ENCODE measurements around the gene TET2.

The TET2 gene

GRCh38 chr4:105137121-105137875 is 9.4 kb upstream of the TET2 start:
- H3K27ac ChIP-seq = no peak overlapping the region
- CTCF ChIA-PET = no interaction called here
- POLR2A ChIA-PET (ENCODE audit: low non-redundant PET) = no interaction called here
- no peak for DNase-seq (ENCODE audit: low spot score)
- no peak for TF ChIP-seq CTCF (conservative IDR thresholded peaks at IDR 0.05; ENCODE audit: low read depth)

GRCh38 chr4:105139646-105140045 is 7.0 kb upstream of the TET2 start:
- DNase-seq (ENCODE audit: low spot score) = no peak

GRCh38 chr4:105140684-105141490 is 5.8 kb upstream of the TET2 start:
- peak; percentile 17 for DNase-seq (ENCODE audit: low spot score)
- ChIA-PET CTCF (interaction anchor here (0.6 to 1.1 kb wide), 3 partner anchors 14 to 1127 kb away, joined by 3 read pairs; no protein-coding TSS in a partner anchor), POLR2A (ENCODE audit: low non-redundant PET) (no interaction called here)
- peak; percentile 38 for TF ChIP-seq CTCF (conservative IDR thresholded peaks at IDR 0.05; ENCODE audit: low read depth)
- no peak overlapping the region for H3K27ac ChIP-seq

More at GRCh38 chr4:105139646-105140045, 7.0 kb upstream of the TET2 start:
- POLR2A ChIA-PET (ENCODE audit: low non-redundant PET) = no interaction called here
- CTCF ChIA-PET = interaction anchor here (0.6 to 1.1 kb wide), 5 partner anchors 12 to 338 kb away, joined by 3 to 4 read pairs (median 4); no protein-coding TSS in a partner anchor
- no peak for TF ChIP-seq CTCF (conservative IDR thresholded peaks at IDR 0.05; ENCODE audit: low read depth)
- H3K27ac ChIP-seq = no peak overlapping the region

- H3K27ac ChIP-seq = peak overlapping the region; percentile 76
- ChIA-PET CTCF (no interaction called here), POLR2A (ENCODE audit: low non-redundant PET) (no interaction called here)
- no peak for TF ChIP-seq CTCF (conservative IDR thresholded peaks at IDR 0.05; ENCODE audit: low read depth)
- DNase-seq (ENCODE audit: low spot score) = peak; percentile 22
Observed at GRCh38 chr4:105145156-105145902, 1.3 kb upstream of the TET2 start.

GRCh38 chr4:105145903-105146275 is 787 bp upstream of the TET2 start:
- TF ChIP-seq CTCF (conservative IDR thresholded peaks at IDR 0.05; ENCODE audit: low read depth) = no peak
- CTCF ChIA-PET = interaction anchor here (0.9 kb wide), 1 partner anchor 402 kb away, joined by 3 read pairs; no protein-coding TSS in a partner anchor
- POLR2A ChIA-PET (ENCODE audit: low non-redundant PET) = interaction anchor here (0.6 kb wide), 1 partner anchor 54 kb away, joined by 3 read pairs; no protein-coding TSS in a partner anchor
- peak overlapping the region; percentile 76 for H3K27ac ChIP-seq
- DNase-seq (ENCODE audit: low spot score) = no peak

GRCh38 chr4:105147016-105147552 is 408 bp downstream of the TET2 start:
- H3K27ac ChIP-seq = peak overlapping the region; percentile 76
- ChIA-PET CTCF (interaction anchor here (0.6 to 0.9 kb wide), 2 partner anchors 403 to 423 kb away, joined by 3 read pairs; no protein-coding TSS in a partner anchor), POLR2A (ENCODE audit: low non-redundant PET) (no interaction called here)
- no peak for TF ChIP-seq CTCF (conservative IDR thresholded peaks at IDR 0.05; ENCODE audit: low read depth)
- DNase-seq (ENCODE audit: low spot score) = no peak
